MCF 10A (cell line): ENCODE data around the gene GRAMD4. TPM values are rescaled to one million over a fixed set of nuclear protein-coding genes. Genes with fewer than 3 reads are reported as not detected.

ENCODE experiments used
- BruUV-seq: library from RNA; stranded (reverse); fragments of 400-500 nt; replicated peaks from 2 replicates; lab custom pipeline; 2021; lab: Mats Ljungman, UMichigan
- CTCF ChIA-PET: fragments of 300-600 bp; sonication (Branson Sonifier 250); formaldehyde crosslinking; extraction: SDS; loops from one replicate; lab custom pipeline; 2021; ENCODE audit warnings: antibody characterized with exemption, inconsistent platforms; lab: Yijun Ruan, JAX
- POLR2A ChIA-PET: fragments of 300-600, 350-650 bp; sonication (Branson Sonifier 250); formaldehyde crosslinking; extraction: SDS; loops from one replicate; lab custom pipeline; 2020; ENCODE audit warnings: antibody characterized with exemption, inconsistent platforms; lab: Yijun Ruan, JAX
- DNase-seq: peaks from one replicate; pipeline ENCODE4 v3.0.0-alpha.2; 2018; ENCODE audit not compliant: unreplicated experiment
- H3K27ac Mint-ChIP-seq: one replicate; pipeline ENCODE4 v1.8.0; 2022; ENCODE audit warnings: mild to moderate bottlenecking, low read depth, mixed read lengths; ENCODE audit not compliant: unreplicated experiment
- H3K27me3 Mint-ChIP-seq: one replicate; pipeline ENCODE4 v1.8.0; 2022; ENCODE audit warnings: mixed read lengths; ENCODE audit not compliant: insufficient read depth, unreplicated experiment
- H3K36me3 Mint-ChIP-seq: one replicate; pipeline ENCODE4 v1.8.0; 2022; ENCODE audit warnings: mild to moderate bottlenecking, moderate library complexity, mixed read lengths; ENCODE audit not compliant: insufficient read depth, unreplicated experiment
- H3K4me1 Mint-ChIP-seq: one replicate; pipeline ENCODE4 v1.8.0; 2022; ENCODE audit warnings: mixed read lengths; ENCODE audit not compliant: insufficient read depth, unreplicated experiment
- H3K4me3 Mint-ChIP-seq: one replicate; pipeline ENCODE4 v1.8.0; 2022; ENCODE audit warnings: mild to moderate bottlenecking, moderate library complexity, mixed read lengths; ENCODE audit not compliant: unreplicated experiment
- H3K9me3 Mint-ChIP-seq: one replicate; pipeline ENCODE4 v1.8.0; 2022; ENCODE audit warnings: mixed read lengths; ENCODE audit not compliant: unreplicated experiment
- intact Hi-C: fragments of 100-400 bp; cut with micrococcal nuclease; formaldehyde crosslinking; loops from 2 replicates; pipeline ENCODE4 v1.14.1; 2022
- total RNA-seq: library from RNA; stranded (reverse); gene quantifications from 2 replicates; pipeline ENCODE4 v1.2.3, GENCODE V29; 2022
- TF ChIP-seq, protein P1 (sequence below): fragments of 200-600 bp; IDR thresholded peaks from one replicate; pipeline ENCODE4 v1.8.0; 2022; ENCODE audit warnings: antibody characterized with exemption, mild to moderate bottlenecking; ENCODE audit not compliant: unreplicated experiment

GRAMD4 gene
- total RNA-seq, 1 experiment from 2014 or later: 15.6 TPM

DNA sequence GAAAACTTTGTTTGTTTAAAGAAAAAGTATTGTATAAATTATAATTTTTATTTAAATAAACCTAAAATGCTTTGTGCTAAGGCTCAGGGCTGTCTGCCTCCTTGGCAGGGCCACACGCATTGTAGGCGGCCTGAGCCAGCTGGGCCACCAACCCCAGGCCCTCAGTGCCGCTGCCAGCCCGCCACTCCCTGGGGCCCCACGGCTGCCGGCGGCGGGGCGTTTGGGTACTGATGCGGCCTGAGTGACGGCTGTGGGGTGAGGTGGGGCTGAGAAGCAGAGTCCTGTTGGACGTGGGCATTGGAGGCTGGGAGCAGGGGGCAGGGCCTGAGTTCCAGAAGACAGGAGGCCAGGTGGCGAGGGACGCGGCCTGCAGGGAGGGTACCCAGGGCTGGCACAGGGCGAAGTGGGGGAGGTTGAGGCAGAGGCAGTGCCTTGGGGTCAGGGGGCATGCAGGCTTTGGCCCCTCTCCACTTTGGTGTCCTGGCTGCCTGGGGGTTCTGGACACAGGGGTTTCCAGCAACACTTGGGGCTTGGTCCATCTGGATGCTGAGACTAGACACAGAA is 59.6 kb downstream of the GRAMD4 start:
- Mint-ChIP-seq H3K9me3 (no peaks in the 10 kb centered on the region), H3K27ac (no peak overlapping the region), H3K4me3 (no peak overlapping the region), H3K27me3 (no peaks in the 10 kb centered on the region), H3K36me3 (peaks cover 12% of the 10 kb centered on the region), H3K4me1 (no peaks in the 10 kb centered on the region)
- ChIA-PET CTCF (no interaction called here), POLR2A (no interaction called here)
- DNase-seq: no peak
- intact Hi-C loops: no loop called here
- no TSS peak for BruUV-seq
- TF ChIP-seq, protein P1, sequence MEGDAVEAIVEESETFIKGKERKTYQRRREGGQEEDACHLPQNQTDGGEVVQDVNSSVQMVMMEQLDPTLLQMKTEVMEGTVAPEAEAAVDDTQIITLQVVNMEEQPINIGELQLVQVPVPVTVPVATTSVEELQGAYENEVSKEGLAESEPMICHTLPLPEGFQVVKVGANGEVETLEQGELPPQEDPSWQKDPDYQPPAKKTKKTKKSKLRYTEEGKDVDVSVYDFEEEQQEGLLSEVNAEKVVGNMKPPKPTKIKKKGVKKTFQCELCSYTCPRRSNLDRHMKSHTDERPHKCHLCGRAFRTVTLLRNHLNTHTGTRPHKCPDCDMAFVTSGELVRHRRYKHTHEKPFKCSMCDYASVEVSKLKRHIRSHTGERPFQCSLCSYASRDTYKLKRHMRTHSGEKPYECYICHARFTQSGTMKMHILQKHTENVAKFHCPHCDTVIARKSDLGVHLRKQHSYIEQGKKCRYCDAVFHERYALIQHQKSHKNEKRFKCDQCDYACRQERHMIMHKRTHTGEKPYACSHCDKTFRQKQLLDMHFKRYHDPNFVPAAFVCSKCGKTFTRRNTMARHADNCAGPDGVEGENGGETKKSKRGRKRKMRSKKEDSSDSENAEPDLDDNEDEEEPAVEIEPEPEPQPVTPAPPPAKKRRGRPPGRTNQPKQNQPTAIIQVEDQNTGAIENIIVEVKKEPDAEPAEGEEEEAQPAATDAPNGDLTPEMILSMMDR: no peak

- CTCF ChIA-PET: interaction anchor here (1.5 kb wide), 1 partner anchor 117 kb away, joined by 4 read pairs; no protein-coding TSS in a partner anchor
- Mint-ChIP-seq H3K27ac (no peak overlapping the region), H3K9me3 (no peaks in the 10 kb centered on the region), H3K4me3 (no peak overlapping the region), H3K27me3 (no peaks in the 10 kb centered on the region), H3K4me1 (no peaks in the 10 kb centered on the region), H3K36me3 (peaks cover 12% of the 10 kb centered on the region)
- TF ChIP-seq, protein P1: peak; percentile 26
- POLR2A ChIA-PET: no interaction called here
- BruUV-seq: no TSS peak
- peak; percentile 16 for DNase-seq
- intact Hi-C loops: no loop called here
These were observed 60.8 kb downstream of the GRAMD4 start for GRCh38 chr22:46681010-46681409.

GRCh38 chr22:46682011-46682731 is 62.0 kb downstream of the GRAMD4 start:
- intact Hi-C loops: no loop called here
- H3K27ac Mint-ChIP-seq: no peak overlapping the region
- DNase-seq: no peak
- POLR2A ChIA-PET: no interaction called here
- TF ChIP-seq, protein P1: no peak
- H3K4me3 Mint-ChIP-seq: no peak overlapping the region
- no TSS peak for BruUV-seq
- H3K9me3 Mint-ChIP-seq: no peaks in the 10 kb centered on the region
- no peaks in the 10 kb centered on the region for H3K27me3 Mint-ChIP-seq
- peaks cover 10% of the 10 kb centered on the region for H3K36me3 Mint-ChIP-seq
- CTCF ChIA-PET: interaction anchor here (0.7 to 1.5 kb wide), 3 partner anchors 72 to 314 kb away, joined by 3 to 4 read pairs (median 3); no protein-coding TSS in a partner anchor
- no peaks in the 10 kb centered on the region for H3K4me1 Mint-ChIP-seq

GRCh38 chr22:46684706-46685105 is 64.5 kb downstream of the GRAMD4 start:
- H3K4me1 Mint-ChIP-seq: no peaks in the 10 kb centered on the region
- TSS peak; percentile 41 for BruUV-seq

More at GRCh38 chr22:46684706-46685105, 64.5 kb downstream of the GRAMD4 start:
- H3K9me3 Mint-ChIP-seq: no peaks in the 10 kb centered on the region
- TF ChIP-seq, protein P1: no peak
- ChIA-PET POLR2A (no interaction called here), CTCF (no interaction called here)
- H3K4me3 Mint-ChIP-seq: no peak overlapping the region
- DNase-seq: no peak
- peaks cover 24% of the 10 kb centered on the region for H3K36me3 Mint-ChIP-seq
- intact Hi-C loops: no loop called here
- no peaks in the 10 kb centered on the region for H3K27me3 Mint-ChIP-seq
- H3K27ac Mint-ChIP-seq: no peak overlapping the region
